ENCODE results near the gene NRG2.

Gene NRG2

GRCh38 chr5:139806726-139807646, 236.1 kb downstream of the NRG2 start:
- Histone ChIP-seq H3K9me3 (ENCODE audit: control insufficient read depth, low read length) (no peaks in the 10 kb centered on the region), H3K79me2 (no peaks in the 10 kb centered on the region), H3K36me3 (ENCODE audit: control insufficient read depth, insufficient read depth, low read length) (no peaks in the 10 kb centered on the region), H3K4me1 (no peaks in the 10 kb centered on the region), H3K4me2 (ENCODE audit: low read length) (no peak overlapping the region), H3K4me3 (ENCODE audit: low read depth, low read length) (no peak overlapping the region), H2AFZ (no peak overlapping the region), H3K27ac (no peak overlapping the region), H3K9ac (no peak overlapping the region), H3K27me3 (ENCODE audit: control insufficient read depth, insufficient read depth, low read length) (no peaks in the 10 kb centered on the region)
- no peak for TF ChIP-seq CTCF (IDR thresholded peaks at IDR 0.05)

DNA sequence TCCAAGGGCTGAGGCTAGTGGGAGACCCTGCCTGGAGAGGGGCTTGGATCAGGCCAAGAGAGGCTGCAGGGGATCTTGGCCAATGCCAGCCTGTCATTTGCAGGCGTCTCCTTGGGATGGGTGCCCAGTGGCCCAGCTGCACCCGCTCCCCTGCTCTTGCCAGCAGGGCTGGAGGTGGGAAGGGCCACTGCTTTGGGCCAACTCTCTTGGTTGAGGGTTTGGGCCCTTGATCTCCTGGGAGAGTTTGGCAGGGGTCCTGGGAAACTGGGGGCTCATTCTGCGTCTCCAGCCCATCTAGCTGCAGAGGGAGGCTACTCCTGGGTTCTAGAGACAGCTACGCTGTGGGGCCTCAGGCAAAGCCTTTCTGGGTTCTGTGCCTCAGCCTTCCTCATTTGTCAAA, 237.0 kb downstream of the NRG2 start:
- H3K4me1 ChIP-seq, result no peaks in the 10 kb centered on the region
- H3K9me3 ChIP-seq (ENCODE audit: control insufficient read depth, low read length), result no peaks in the 10 kb centered on the region
- no peaks in the 10 kb centered on the region for H3K79me2 ChIP-seq
- H3K36me3 ChIP-seq (ENCODE audit: control insufficient read depth, insufficient read depth, low read length), result no peaks in the 10 kb centered on the region
- no peak for TF ChIP-seq CTCF (IDR thresholded peaks at IDR 0.05)
- no peaks in the 10 kb centered on the region for H3K27me3 ChIP-seq (ENCODE audit: control insufficient read depth, insufficient read depth, low read length)
- H3K9ac ChIP-seq, result no peak overlapping the region
- no peak overlapping the region for H3K4me2 ChIP-seq (ENCODE audit: low read length)
- no peak overlapping the region for H2AFZ ChIP-seq
- no peak overlapping the region for H3K4me3 ChIP-seq (ENCODE audit: low read depth, low read length)
- H3K27ac ChIP-seq, result no peak overlapping the region

- Histone ChIP-seq H3K9ac (no peak overlapping the region), H3K4me3 (ENCODE audit: low read depth, low read length) (no peak overlapping the region), H2AFZ (no peak overlapping the region), H3K27ac (no peak overlapping the region), H3K4me1 (no peaks in the 10 kb centered on the region), H3K79me2 (no peaks in the 10 kb centered on the region), H3K27me3 (ENCODE audit: control insufficient read depth, insufficient read depth, low read length) (no peaks in the 10 kb centered on the region), H3K9me3 (ENCODE audit: control insufficient read depth, low read length) (no peaks in the 10 kb centered on the region), H3K4me2 (ENCODE audit: low read length) (no peak overlapping the region), H3K36me3 (ENCODE audit: control insufficient read depth, insufficient read depth, low read length) (no peaks in the 10 kb centered on the region)
- no peak for TF ChIP-seq CTCF (IDR thresholded peaks at IDR 0.05)
Measured at GRCh38 chr5:139805545-139805944, 237.6 kb downstream of the NRG2 start.

GRCh38 chr5:139804800-139805397, 238.2 kb downstream of the NRG2 start:
- no peak overlapping the region for H3K27ac ChIP-seq
- H3K27me3 ChIP-seq (ENCODE audit: control insufficient read depth, insufficient read depth, low read length), result no peaks in the 10 kb centered on the region
- H3K4me1 ChIP-seq, result no peaks in the 10 kb centered on the region
- no peak overlapping the region for H3K4me3 ChIP-seq (ENCODE audit: low read depth, low read length)
- no peak for TF ChIP-seq CTCF (IDR thresholded peaks at IDR 0.05)
- no peak overlapping the region for H2AFZ ChIP-seq
- H3K79me2 ChIP-seq, result no peaks in the 10 kb centered on the region
- H3K36me3 ChIP-seq (ENCODE audit: control insufficient read depth, insufficient read depth, low read length), result no peaks in the 10 kb centered on the region
- no peak overlapping the region for H3K4me2 ChIP-seq (ENCODE audit: low read length)
- H3K9me3 ChIP-seq (ENCODE audit: control insufficient read depth, low read length), result no peaks in the 10 kb centered on the region
- no peak overlapping the region for H3K9ac ChIP-seq

Measured in parathyroid adenoma (tissue), 2 donors.